Measurements from ENCODE around the gene VBP1. TPM values are rescaled to one million over a fixed set of nuclear protein-coding genes. Genes with fewer than 3 reads are reported as not detected.

VBP1 gene
- total RNA-seq, 1 experiment from 2014 or later: 77.3 TPM

DNA sequence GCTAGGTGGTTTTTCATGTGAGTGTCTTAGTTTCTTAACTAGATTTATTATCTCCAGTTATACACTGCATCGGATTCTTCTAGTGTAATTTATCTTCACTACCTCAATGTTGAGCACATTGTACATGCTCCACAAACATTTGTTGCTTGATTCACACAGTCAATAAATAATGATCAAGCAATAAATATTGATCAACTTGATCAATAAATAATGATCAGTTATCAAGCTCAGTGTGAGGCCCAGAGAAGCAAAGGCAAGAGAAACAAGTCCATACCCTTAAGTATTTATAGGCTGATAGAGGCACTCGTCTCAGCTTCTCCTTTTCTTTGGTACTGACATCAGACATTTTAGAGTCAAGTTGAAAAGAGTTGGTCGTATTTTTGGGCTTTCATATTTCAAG is 5.1 kb upstream of the VBP1 start:
- no TSS peak for BruUV-seq (replicated peaks)
- Histone ChIP-seq H3K9me2 (ENCODE audit: insufficient read depth) (no peaks in the 10 kb centered on the region), H3K9ac (ENCODE audit: low read length) (no peak overlapping the region), H3K27me3 (ENCODE audit: insufficient read depth, low read length) (no peaks in the 10 kb centered on the region), H4K20me1 (ENCODE audit: insufficient read depth) (no peaks in the 10 kb centered on the region), H2AFZ (ENCODE audit: low read depth, low read length, poor library complexity, severe bottlenecking) (no peak overlapping the region), H3K9me3 (ENCODE audit: control insufficient read depth in 1 of 2, insufficient read depth in 1 of 2, low read depth in 1 of 2, low read length in 2 of 2) (no peaks in the 10 kb centered on the region), H3K36me3 (ENCODE audit: control insufficient read depth in 1 of 2, insufficient read depth in 2 of 2, low read length in 2 of 2) (no peaks in the 10 kb centered on the region), H3K4me1 (ENCODE audit: control insufficient read depth in 1 of 2, insufficient read depth in 2 of 2, low read length in 2 of 2) (peaks cover 0 to 7% of the 10 kb centered on the region in 2 experiments; a peak in 2 of 4 replicates), H3K27ac (ENCODE audit: low read depth, low read length) (no peak overlapping the region), H3K4me3 (replicated peaks in 1 of 2; ENCODE audit: low read depth in 1 of 2, low read length in 2 of 2) (no peak overlapping the region), H3K79me2 (ENCODE audit: insufficient read depth, low read length) (no peaks in the 10 kb centered on the region), H3K4me2 (ENCODE audit: low read length) (no peak overlapping the region)
- TF ChIP-seq SRF (IDR thresholded peaks at IDR 0.05; ENCODE audit: low read depth) (no peak), TCF7L2 (IDR thresholded peaks at IDR 0.05; ENCODE audit: borderline replicate concordance, extremely low read depth, insufficient read depth, insufficient read length) (no peak), EGR1 (IDR thresholded peaks at IDR 0.05; ENCODE audit: low read depth) (no peak)
- ChIA-PET POLR2A (no interaction called here), CTCF (no interaction called here), RAD21 (ENCODE audit: low non-redundant PET in 1 of 2, low total read pairs in 2 of 2, uncharacterized antibody in 2 of 2, unreplicated experiment in 2 of 2) (no interaction called here)
- DNase-seq (ENCODE audit: low read depth, low spot score) (no peak), ATAC-seq (no peak)
- intact Hi-C loops (cut with micrococcal nuclease): no loop called here

- intact Hi-C loops (cut with micrococcal nuclease): no loop called here
- Histone ChIP-seq H3K9me2 (ENCODE audit: insufficient read depth) (no peaks in the 10 kb centered on the region), H3K9me3 (ENCODE audit: control insufficient read depth in 1 of 2, insufficient read depth in 1 of 2, low read depth in 1 of 2, low read length in 2 of 2) (no peaks in the 10 kb centered on the region), H3K4me3 (replicated peaks in 1 of 2; ENCODE audit: low read depth in 1 of 2, low read length in 2 of 2) (no peak overlapping the region), H3K27me3 (ENCODE audit: insufficient read depth, low read length) (no peaks in the 10 kb centered on the region), H4K20me1 (ENCODE audit: insufficient read depth) (no peaks in the 10 kb centered on the region), H3K9ac (ENCODE audit: low read length) (no peak overlapping the region), H3K4me1 (ENCODE audit: control insufficient read depth in 1 of 2, insufficient read depth in 2 of 2, low read length in 2 of 2) (peaks cover 0 to 14% of the 10 kb centered on the region in 2 experiments; a peak in 2 of 4 replicates), H3K36me3 (ENCODE audit: control insufficient read depth in 1 of 2, insufficient read depth in 2 of 2, low read length in 2 of 2) (no peaks in the 10 kb centered on the region), H3K27ac (ENCODE audit: low read depth, low read length) (no peak overlapping the region), H2AFZ (ENCODE audit: low read depth, low read length, poor library complexity, severe bottlenecking) (no peak overlapping the region), H3K79me2 (ENCODE audit: insufficient read depth, low read length) (peaks cover 24% of the 10 kb centered on the region), H3K4me2 (ENCODE audit: low read length) (no peak overlapping the region)
- no peak for TF ChIP-seq RAD21 (IDR thresholded peaks at IDR 0.05; ENCODE audit: low read depth)
- no peak for TF ChIP-seq EGR1 (IDR thresholded peaks at IDR 0.05; ENCODE audit: low read depth)
- TF ChIP-seq FOSL1 (IDR thresholded peaks at IDR 0.05; ENCODE audit: low read depth): no peak
- no peak for TF ChIP-seq ZNF274 (IDR thresholded peaks at IDR 0.05; ENCODE audit: low read depth, low read length)
- no peak for TF ChIP-seq POLR2A (IDR thresholded peaks at IDR 0.05; ENCODE audit: borderline replicate concordance, extremely low read depth, insufficient read depth, insufficient read length)
- no peak for TF ChIP-seq ZFX (IDR thresholded peaks at IDR 0.05)
- no peak for TF ChIP-seq POLR2AphosphoS5 (IDR thresholded peaks at IDR 0.05; ENCODE audit: low read depth, low read length)
- TF ChIP-seq ZBTB33 (IDR thresholded peaks at IDR 0.05; ENCODE audit: extremely low read depth, insufficient replicate concordance, low read length): no peak
- no peak for TF ChIP-seq EZH2phosphoT487 (IDR thresholded peaks at IDR 0.05; ENCODE audit: borderline replicate concordance)
- TF ChIP-seq SRF (IDR thresholded peaks at IDR 0.05; ENCODE audit: low read depth): no peak
- TF ChIP-seq YY1 (IDR thresholded peaks at IDR 0.05; ENCODE audit: extremely low read depth, insufficient replicate concordance, low read depth, low read length): no peak
- TF ChIP-seq, protein P1, sequence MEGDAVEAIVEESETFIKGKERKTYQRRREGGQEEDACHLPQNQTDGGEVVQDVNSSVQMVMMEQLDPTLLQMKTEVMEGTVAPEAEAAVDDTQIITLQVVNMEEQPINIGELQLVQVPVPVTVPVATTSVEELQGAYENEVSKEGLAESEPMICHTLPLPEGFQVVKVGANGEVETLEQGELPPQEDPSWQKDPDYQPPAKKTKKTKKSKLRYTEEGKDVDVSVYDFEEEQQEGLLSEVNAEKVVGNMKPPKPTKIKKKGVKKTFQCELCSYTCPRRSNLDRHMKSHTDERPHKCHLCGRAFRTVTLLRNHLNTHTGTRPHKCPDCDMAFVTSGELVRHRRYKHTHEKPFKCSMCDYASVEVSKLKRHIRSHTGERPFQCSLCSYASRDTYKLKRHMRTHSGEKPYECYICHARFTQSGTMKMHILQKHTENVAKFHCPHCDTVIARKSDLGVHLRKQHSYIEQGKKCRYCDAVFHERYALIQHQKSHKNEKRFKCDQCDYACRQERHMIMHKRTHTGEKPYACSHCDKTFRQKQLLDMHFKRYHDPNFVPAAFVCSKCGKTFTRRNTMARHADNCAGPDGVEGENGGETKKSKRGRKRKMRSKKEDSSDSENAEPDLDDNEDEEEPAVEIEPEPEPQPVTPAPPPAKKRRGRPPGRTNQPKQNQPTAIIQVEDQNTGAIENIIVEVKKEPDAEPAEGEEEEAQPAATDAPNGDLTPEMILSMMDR (IDR thresholded peaks at IDR 0.05 in 2 of 3, conservative IDR thresholded peaks at IDR 0.05 in 1 of 3; ENCODE audit: borderline replicate concordance in 1 of 3, insufficient read depth in 1 of 3, low read depth in 2 of 3, low read length in 2 of 3): no peak
- no peak for TF ChIP-seq CEBPB (IDR thresholded peaks at IDR 0.05; ENCODE audit: low read depth)
- DNase-seq (ENCODE audit: low read depth, low spot score): no peak
- ChIA-PET POLR2A (no interaction called here), RAD21 (ENCODE audit: low non-redundant PET in 1 of 2, low total read pairs in 2 of 2, uncharacterized antibody in 2 of 2, unreplicated experiment in 2 of 2) (no interaction called here), CTCF (no interaction called here)
- no TSS peak for BruUV-seq (replicated peaks)
- ATAC-seq: no peak
These were observed 2.5 kb upstream of the VBP1 start for GRCh38 chrX:155213731-155214130.
